Measurements from ENCODE around the gene KDM2A. TPM values are rescaled to one million over a fixed set of nuclear protein-coding genes. Genes with fewer than 3 reads are reported as not detected.
"Not testable (repeated sequence)": the region's sequence is repeated elsewhere in the genome, so short reads cannot be mapped to it uniquely, and the experiment has no call there.

Gene KDM2A
- total RNA-seq, 1 donor from 2014 or later: 70.4 TPM

GRCh38 chr11:67165623-67166022 lies 46.6 kb downstream of the KDM2A start:
- peaks cover 76% of the 10 kb centered on the region for H4K20me1 ChIP-seq (ENCODE audit: insufficient read depth, low read length)
- no peak overlapping the region for H2AFZ ChIP-seq (ENCODE audit: low read depth, low read length)
- Mint-ChIP-seq H3K4me1 (ENCODE audit: low read depth, unreplicated experiment) (peaks cover 12% of the 10 kb centered on the region), H3K36me3 (ENCODE audit: low read depth, unreplicated experiment) (peaks cover 3% of the 10 kb centered on the region), H3K27me3 (ENCODE audit: low read depth, unreplicated experiment) (no peaks in the 10 kb centered on the region), H3K4me3 (ENCODE audit: unreplicated experiment) (no peak overlapping the region), H3K27ac (ENCODE audit: unreplicated experiment) (no peak overlapping the region), H3K9me3 (ENCODE audit: unreplicated experiment) (no peaks in the 10 kb centered on the region)
- FAIRE-seq (no peak), DNase-seq (ENCODE audit: low read depth) (no peak)
- TF ChIP-seq EZH2 (IDR thresholded peaks at IDR 0.05; ENCODE audit: insufficient read depth, low read length): no peak
- TF ChIP-seq, protein P1, sequence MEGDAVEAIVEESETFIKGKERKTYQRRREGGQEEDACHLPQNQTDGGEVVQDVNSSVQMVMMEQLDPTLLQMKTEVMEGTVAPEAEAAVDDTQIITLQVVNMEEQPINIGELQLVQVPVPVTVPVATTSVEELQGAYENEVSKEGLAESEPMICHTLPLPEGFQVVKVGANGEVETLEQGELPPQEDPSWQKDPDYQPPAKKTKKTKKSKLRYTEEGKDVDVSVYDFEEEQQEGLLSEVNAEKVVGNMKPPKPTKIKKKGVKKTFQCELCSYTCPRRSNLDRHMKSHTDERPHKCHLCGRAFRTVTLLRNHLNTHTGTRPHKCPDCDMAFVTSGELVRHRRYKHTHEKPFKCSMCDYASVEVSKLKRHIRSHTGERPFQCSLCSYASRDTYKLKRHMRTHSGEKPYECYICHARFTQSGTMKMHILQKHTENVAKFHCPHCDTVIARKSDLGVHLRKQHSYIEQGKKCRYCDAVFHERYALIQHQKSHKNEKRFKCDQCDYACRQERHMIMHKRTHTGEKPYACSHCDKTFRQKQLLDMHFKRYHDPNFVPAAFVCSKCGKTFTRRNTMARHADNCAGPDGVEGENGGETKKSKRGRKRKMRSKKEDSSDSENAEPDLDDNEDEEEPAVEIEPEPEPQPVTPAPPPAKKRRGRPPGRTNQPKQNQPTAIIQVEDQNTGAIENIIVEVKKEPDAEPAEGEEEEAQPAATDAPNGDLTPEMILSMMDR (IDR thresholded peaks at IDR 0.05; ENCODE audit: insufficient read depth, low read depth, low read length): no peak
- peaks cover 88% of the 10 kb centered on the region for H3K79me2 ChIP-seq (ENCODE audit: insufficient read depth, low read length)
- no peaks in the 10 kb centered on the region for H3K9me3 ChIP-seq (ENCODE audit: insufficient read depth, low read depth, low read length)
- no peak overlapping the region for H3K9ac ChIP-seq (ENCODE audit: low read length)
- peaks cover 6% of the 10 kb centered on the region for H3K4me1 ChIP-seq (ENCODE audit: insufficient read depth, low read length)
- H3K27me3 ChIP-seq (ENCODE audit: insufficient read depth, low read length): no peaks in the 10 kb centered on the region
- H3K4me2 ChIP-seq (ENCODE audit: low read length): no peak overlapping the region
- no peak overlapping the region for H3K27ac ChIP-seq (ENCODE audit: low read depth, low read length)
- H3K36me3 ChIP-seq (ENCODE audit: insufficient read depth, low read length): no peaks in the 10 kb centered on the region
- H3K4me3 ChIP-seq (ENCODE audit: insufficient read depth, low read depth, low read length): no peak overlapping the region

DNA sequence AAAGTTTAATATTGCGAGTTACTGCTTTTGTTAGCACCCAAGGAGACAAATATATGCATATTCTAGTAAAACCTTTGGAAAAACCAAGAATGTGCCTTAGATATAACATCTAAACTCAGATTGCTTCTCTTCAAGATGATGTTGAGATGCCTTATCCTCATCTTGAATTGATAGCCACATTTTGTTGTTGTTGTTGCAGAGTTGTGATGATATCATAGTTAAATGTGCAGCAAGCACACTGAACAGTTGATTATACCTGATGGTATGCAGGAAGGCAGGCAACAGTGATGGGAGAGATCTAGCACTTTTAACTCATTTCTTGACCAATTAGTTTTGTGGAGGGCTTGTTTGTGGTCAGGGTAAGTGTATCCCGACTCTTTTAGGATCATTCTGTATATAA lies 48.0 kb downstream of the KDM2A start:
- TF ChIP-seq, protein P1 (IDR thresholded peaks at IDR 0.05; ENCODE audit: insufficient read depth, low read depth, low read length): no peak
- TF ChIP-seq EZH2 (IDR thresholded peaks at IDR 0.05; ENCODE audit: insufficient read depth, low read length): no peak
- Histone ChIP-seq H3K79me2 (ENCODE audit: insufficient read depth, low read length) (peaks cover 88% of the 10 kb centered on the region), H2AFZ (ENCODE audit: low read depth, low read length) (no peak overlapping the region), H3K27ac (ENCODE audit: low read depth, low read length) (no peak overlapping the region), H3K4me1 (ENCODE audit: insufficient read depth, low read length) (peaks cover 3% of the 10 kb centered on the region), H3K4me2 (ENCODE audit: low read length) (no peak overlapping the region), H3K9me3 (ENCODE audit: insufficient read depth, low read depth, low read length) (no peaks in the 10 kb centered on the region), H3K36me3 (ENCODE audit: insufficient read depth, low read length) (no peaks in the 10 kb centered on the region), H3K27me3 (ENCODE audit: insufficient read depth, low read length) (no peaks in the 10 kb centered on the region), H3K4me3 (ENCODE audit: insufficient read depth, low read depth, low read length) (no peak overlapping the region), H3K9ac (ENCODE audit: low read length) (no peak overlapping the region), H4K20me1 (ENCODE audit: insufficient read depth, low read length) (peaks cover 75% of the 10 kb centered on the region)
- Mint-ChIP-seq H3K9me3 (ENCODE audit: unreplicated experiment) (no peaks in the 10 kb centered on the region), H3K27ac (ENCODE audit: unreplicated experiment) (no peak overlapping the region), H3K4me1 (ENCODE audit: low read depth, unreplicated experiment) (peaks cover 14% of the 10 kb centered on the region), H3K27me3 (ENCODE audit: low read depth, unreplicated experiment) (no peaks in the 10 kb centered on the region), H3K4me3 (ENCODE audit: unreplicated experiment) (no peak overlapping the region), H3K36me3 (ENCODE audit: low read depth, unreplicated experiment) (peaks cover 3% of the 10 kb centered on the region)
- no peak for FAIRE-seq
- peak; percentile 23 for DNase-seq (ENCODE audit: low read depth)

GRCh38 chr11:67167719-67168118 lies 48.7 kb downstream of the KDM2A start:
- no peak overlapping the region for H3K9ac ChIP-seq (ENCODE audit: low read length)
- no peak overlapping the region for H3K4me3 ChIP-seq (ENCODE audit: insufficient read depth, low read depth, low read length)
- H4K20me1 ChIP-seq (ENCODE audit: insufficient read depth, low read length): peaks cover 76% of the 10 kb centered on the region
- H3K27ac ChIP-seq (ENCODE audit: low read depth, low read length): peak overlapping the region; percentile 15
- H2AFZ ChIP-seq (ENCODE audit: low read depth, low read length): no peak overlapping the region
- no peak overlapping the region for H3K4me3 Mint-ChIP-seq (ENCODE audit: unreplicated experiment)
- no peak overlapping the region for H3K4me2 ChIP-seq (ENCODE audit: low read length)
- H3K9me3 ChIP-seq (ENCODE audit: insufficient read depth, low read depth, low read length): no peaks in the 10 kb centered on the region
- no peaks in the 10 kb centered on the region for H3K27me3 ChIP-seq (ENCODE audit: insufficient read depth, low read length)
- no peak for FAIRE-seq
- H3K27ac Mint-ChIP-seq (ENCODE audit: unreplicated experiment): no peak overlapping the region
- peaks cover 90% of the 10 kb centered on the region for H3K79me2 ChIP-seq (ENCODE audit: insufficient read depth, low read length)
- no peaks in the 10 kb centered on the region for H3K9me3 Mint-ChIP-seq (ENCODE audit: unreplicated experiment)
- TF ChIP-seq, protein P1 (IDR thresholded peaks at IDR 0.05; ENCODE audit: insufficient read depth, low read depth, low read length): no peak
- TF ChIP-seq EZH2 (IDR thresholded peaks at IDR 0.05; ENCODE audit: insufficient read depth, low read length): no peak
- no peak for DNase-seq (ENCODE audit: low read depth)
- H3K4me1 Mint-ChIP-seq (ENCODE audit: low read depth, unreplicated experiment): peaks cover 14% of the 10 kb centered on the region
- no peaks in the 10 kb centered on the region for H3K36me3 ChIP-seq (ENCODE audit: insufficient read depth, low read length)
- H3K36me3 Mint-ChIP-seq (ENCODE audit: low read depth, unreplicated experiment): peaks cover 3% of the 10 kb centered on the region
- H3K4me1 ChIP-seq (ENCODE audit: insufficient read depth, low read length): peaks cover 3% of the 10 kb centered on the region
- no peaks in the 10 kb centered on the region for H3K27me3 Mint-ChIP-seq (ENCODE audit: low read depth, unreplicated experiment)

DNA sequence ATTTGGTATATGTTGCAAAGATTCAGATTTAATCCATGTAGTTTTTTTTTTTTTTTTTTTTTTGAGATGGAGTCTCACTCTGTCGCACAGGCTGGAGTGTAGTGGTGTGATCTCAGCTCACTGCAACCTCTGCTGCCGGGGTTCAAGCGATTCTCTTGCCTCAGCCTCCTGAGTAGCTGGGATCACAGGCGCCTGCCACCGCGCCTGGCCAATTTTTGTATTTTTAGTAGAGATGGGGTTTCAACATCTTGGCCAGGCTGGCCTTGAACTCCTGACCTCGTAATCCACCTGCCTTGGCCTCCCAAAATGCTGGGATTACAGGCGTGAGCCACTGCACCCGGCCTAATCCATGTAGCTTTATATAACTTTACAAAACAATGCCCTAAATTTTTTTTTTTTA lies 49.8 kb downstream of the KDM2A start:
- H3K4me1 Mint-ChIP-seq (ENCODE audit: low read depth, unreplicated experiment): peaks cover 14% of the 10 kb centered on the region
- H3K27ac Mint-ChIP-seq (ENCODE audit: unreplicated experiment): not testable (repeated sequence)
- H4K20me1 ChIP-seq (ENCODE audit: insufficient read depth, low read length): peaks cover 76% of the 10 kb centered on the region

More for the DNA sequence above, 49.8 kb downstream of the KDM2A start:
- H3K9me3 ChIP-seq (ENCODE audit: insufficient read depth, low read depth, low read length); H3K27me3 ChIP-seq (ENCODE audit: insufficient read depth, low read length); H3K9ac ChIP-seq (ENCODE audit: low read length); H3K27ac ChIP-seq (ENCODE audit: low read depth, low read length); H3K27me3 Mint-ChIP-seq (ENCODE audit: low read depth, unreplicated experiment); H3K4me3 Mint-ChIP-seq (ENCODE audit: unreplicated experiment); H3K4me2 ChIP-seq (ENCODE audit: low read length); FAIRE-seq; DNase-seq (ENCODE audit: low read depth); H3K36me3 ChIP-seq (ENCODE audit: insufficient read depth, low read length); H2AFZ ChIP-seq (ENCODE audit: low read depth, low read length); H3K4me3 ChIP-seq (ENCODE audit: insufficient read depth, low read depth, low read length); H3K4me1 ChIP-seq (ENCODE audit: insufficient read depth, low read length); H3K36me3 Mint-ChIP-seq (ENCODE audit: low read depth, unreplicated experiment); H3K9me3 Mint-ChIP-seq (ENCODE audit: unreplicated experiment): not testable (repeated sequence)
- peaks cover 90% of the 10 kb centered on the region for H3K79me2 ChIP-seq (ENCODE audit: insufficient read depth, low read length)

All from astrocyte (in vitro differentiated cells and primary cell).